Measurements from ENCODE around the gene BRD1. TPM values are rescaled to one million over a fixed set of nuclear protein-coding genes. Genes with fewer than 3 reads are reported as not detected.

BRD1 gene
- polyA plus RNA-seq, 1 donor from 2014 or later: 79.3 TPM

DNA sequence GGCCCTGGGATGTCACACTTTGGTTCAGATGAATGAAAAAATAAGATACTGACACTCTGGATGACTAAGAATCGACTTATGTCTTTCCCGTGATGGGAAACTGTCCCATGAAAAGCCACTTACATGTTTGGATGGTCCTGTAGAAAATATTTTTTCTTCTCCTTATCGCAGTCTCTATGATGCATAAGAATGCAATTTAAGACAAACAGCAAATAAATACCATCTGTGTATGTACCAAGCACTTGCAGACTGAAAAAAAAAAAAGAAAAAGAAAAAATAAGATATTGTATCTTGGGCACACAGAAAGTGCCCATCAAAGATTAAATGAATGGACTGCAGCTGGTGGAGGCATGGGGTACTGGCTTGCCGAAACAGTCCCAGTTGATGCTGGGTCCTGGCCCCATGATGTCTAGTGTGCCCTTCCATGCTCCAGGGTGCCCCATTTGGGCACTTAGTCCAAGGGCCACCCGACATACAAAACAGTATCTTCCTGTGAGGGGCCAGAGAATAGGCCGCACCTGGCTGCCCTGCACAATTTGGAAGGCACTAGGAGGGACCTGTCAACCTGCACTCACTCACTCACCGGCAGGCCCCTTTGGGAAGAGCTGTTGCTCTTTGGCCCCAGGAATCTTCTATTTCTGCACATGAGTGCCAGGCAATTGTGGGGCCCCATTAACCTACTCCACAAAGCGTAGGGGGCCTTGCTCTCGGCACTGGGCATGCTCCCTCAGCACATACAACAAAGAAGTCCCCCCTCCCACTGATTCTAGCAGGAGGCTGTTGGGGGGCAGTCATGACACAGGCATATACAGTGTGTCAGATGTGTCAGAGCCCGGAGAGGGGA is 23.5 kb upstream of the BRD1 start:
- Histone ChIP-seq H3K79me2 (replicated peaks; ENCODE audit: insufficient read depth, low read length) (peaks cover 21% of the 10 kb centered on the region), H3K4me3 (ENCODE audit: low read length) (no peak overlapping the region), H4K20me1 (ENCODE audit: insufficient read depth) (no peaks in the 10 kb centered on the region), H3K36me3 (ENCODE audit: insufficient read depth, low read length) (no peaks in the 10 kb centered on the region), H3K4me2 (ENCODE audit: low read length) (no peak overlapping the region), H3K27me3 (ENCODE audit: insufficient read depth, low read depth, low read length) (peaks cover 51% of the 10 kb centered on the region), H3K9me2 (ENCODE audit: insufficient read depth, low read length) (no peaks in the 10 kb centered on the region), H2AFZ (ENCODE audit: low read depth, low read length) (no peak overlapping the region), H3K9ac (ENCODE audit: low read length) (no peak overlapping the region), H3K27ac (ENCODE audit: low read length) (no peak overlapping the region), H3K9me3 (ENCODE audit: low read length) (no peaks in the 10 kb centered on the region), H3F3A (ENCODE audit: insufficient read depth, low read length, poor library complexity, severe bottlenecking) (no peaks in the 10 kb centered on the region)
- TF ChIP-seq SMC3 (conservative IDR thresholded peaks at IDR 0.05; ENCODE audit: poor library complexity): no peak
- TF ChIP-seq, protein P1, sequence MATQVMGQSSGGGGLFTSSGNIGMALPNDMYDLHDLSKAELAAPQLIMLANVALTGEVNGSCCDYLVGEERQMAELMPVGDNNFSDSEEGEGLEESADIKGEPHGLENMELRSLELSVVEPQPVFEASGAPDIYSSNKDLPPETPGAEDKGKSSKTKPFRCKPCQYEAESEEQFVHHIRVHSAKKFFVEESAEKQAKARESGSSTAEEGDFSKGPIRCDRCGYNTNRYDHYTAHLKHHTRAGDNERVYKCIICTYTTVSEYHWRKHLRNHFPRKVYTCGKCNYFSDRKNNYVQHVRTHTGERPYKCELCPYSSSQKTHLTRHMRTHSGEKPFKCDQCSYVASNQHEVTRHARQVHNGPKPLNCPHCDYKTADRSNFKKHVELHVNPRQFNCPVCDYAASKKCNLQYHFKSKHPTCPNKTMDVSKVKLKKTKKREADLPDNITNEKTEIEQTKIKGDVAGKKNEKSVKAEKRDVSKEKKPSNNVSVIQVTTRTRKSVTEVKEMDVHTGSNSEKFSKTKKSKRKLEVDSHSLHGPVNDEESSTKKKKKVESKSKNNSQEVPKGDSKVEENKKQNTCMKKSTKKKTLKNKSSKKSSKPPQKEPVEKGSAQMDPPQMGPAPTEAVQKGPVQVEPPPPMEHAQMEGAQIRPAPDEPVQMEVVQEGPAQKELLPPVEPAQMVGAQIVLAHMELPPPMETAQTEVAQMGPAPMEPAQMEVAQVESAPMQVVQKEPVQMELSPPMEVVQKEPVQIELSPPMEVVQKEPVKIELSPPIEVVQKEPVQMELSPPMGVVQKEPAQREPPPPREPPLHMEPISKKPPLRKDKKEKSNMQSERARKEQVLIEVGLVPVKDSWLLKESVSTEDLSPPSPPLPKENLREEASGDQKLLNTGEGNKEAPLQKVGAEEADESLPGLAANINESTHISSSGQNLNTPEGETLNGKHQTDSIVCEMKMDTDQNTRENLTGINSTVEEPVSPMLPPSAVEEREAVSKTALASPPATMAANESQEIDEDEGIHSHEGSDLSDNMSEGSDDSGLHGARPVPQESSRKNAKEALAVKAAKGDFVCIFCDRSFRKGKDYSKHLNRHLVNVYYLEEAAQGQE (IDR thresholded peaks at IDR 0.05; ENCODE audit: borderline replicate concordance): no peak
- no peak for TF ChIP-seq RAD21 (conservative IDR thresholded peaks at IDR 0.05)
- TF ChIP-seq POLR2AphosphoS5 (IDR thresholded peaks at IDR 0.05): no peak
- no peak for TF ChIP-seq EZH2 (IDR thresholded peaks at IDR 0.05; ENCODE audit: borderline replicate concordance, insufficient read depth, low read length, poor library complexity, severe bottlenecking)
- no peak for TF ChIP-seq MXI1 (conservative IDR thresholded peaks at IDR 0.05; ENCODE audit: poor library complexity, severe bottlenecking)
- TF ChIP-seq, protein P2, sequence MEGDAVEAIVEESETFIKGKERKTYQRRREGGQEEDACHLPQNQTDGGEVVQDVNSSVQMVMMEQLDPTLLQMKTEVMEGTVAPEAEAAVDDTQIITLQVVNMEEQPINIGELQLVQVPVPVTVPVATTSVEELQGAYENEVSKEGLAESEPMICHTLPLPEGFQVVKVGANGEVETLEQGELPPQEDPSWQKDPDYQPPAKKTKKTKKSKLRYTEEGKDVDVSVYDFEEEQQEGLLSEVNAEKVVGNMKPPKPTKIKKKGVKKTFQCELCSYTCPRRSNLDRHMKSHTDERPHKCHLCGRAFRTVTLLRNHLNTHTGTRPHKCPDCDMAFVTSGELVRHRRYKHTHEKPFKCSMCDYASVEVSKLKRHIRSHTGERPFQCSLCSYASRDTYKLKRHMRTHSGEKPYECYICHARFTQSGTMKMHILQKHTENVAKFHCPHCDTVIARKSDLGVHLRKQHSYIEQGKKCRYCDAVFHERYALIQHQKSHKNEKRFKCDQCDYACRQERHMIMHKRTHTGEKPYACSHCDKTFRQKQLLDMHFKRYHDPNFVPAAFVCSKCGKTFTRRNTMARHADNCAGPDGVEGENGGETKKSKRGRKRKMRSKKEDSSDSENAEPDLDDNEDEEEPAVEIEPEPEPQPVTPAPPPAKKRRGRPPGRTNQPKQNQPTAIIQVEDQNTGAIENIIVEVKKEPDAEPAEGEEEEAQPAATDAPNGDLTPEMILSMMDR (IDR thresholded peaks at IDR 0.05; ENCODE audit: poor library complexity, severe bottlenecking): no peak
- TF ChIP-seq TAF1 (IDR thresholded peaks at IDR 0.05; ENCODE audit: low read depth): no peak
- no peak for TF ChIP-seq EP300 (conservative IDR thresholded peaks at IDR 0.05; ENCODE audit: poor library complexity, severe bottlenecking)

DNA sequence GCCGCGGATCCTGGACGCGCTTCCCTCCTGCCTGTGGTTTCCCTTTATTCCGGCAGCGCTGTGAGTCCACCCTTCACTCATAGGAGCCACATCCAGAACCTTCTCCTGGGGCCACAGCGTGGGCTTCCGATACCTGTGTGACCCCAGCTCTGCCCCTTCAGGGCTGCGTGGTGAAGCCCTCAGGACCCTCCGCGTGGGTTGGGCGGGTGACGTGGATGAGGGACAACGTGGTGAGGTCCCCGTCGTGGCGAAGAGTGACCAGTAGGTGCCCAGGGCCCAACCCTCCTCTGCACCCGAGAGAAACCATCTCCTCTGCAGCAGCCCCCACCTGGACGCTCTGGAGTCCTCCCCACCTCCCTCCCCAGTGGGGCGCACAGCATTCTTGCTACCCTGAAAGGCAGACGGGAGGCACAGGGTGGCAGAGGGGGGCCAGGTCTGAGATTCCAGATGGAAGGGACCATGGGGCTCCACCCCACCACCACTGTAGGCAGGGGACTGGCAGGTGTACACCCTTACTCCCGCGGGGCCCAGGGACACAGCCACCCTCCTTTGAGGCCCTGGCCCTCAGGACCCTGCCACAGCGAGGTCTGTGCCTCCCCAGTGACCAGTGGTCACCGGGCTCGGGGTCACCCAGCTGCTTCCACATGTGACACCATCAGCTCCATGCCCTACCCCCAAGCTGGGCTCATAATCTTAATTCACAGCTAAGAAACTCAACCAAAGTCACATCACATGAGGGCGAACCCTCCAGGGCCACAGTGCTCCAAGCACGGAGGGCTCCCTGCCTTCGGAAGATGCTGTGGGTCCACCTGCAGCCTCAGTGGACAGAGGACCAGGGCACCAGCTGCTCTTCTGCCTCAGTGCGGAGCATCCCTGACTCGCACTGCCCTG is 22.6 kb upstream of the BRD1 start:
- H3K27ac ChIP-seq (ENCODE audit: low read length): no peak overlapping the region
- no peak overlapping the region for H3K9ac ChIP-seq (ENCODE audit: low read length)
- H3K36me3 ChIP-seq (ENCODE audit: insufficient read depth, low read length): no peaks in the 10 kb centered on the region
- no peak overlapping the region for H3K4me3 ChIP-seq (ENCODE audit: low read length)
- no peak overlapping the region for H3K4me2 ChIP-seq (ENCODE audit: low read length)
- H3K79me2 ChIP-seq (replicated peaks; ENCODE audit: insufficient read depth, low read length): peaks cover 11% of the 10 kb centered on the region
- peaks cover 60% of the 10 kb centered on the region for H3K27me3 ChIP-seq (ENCODE audit: insufficient read depth, low read depth, low read length)
- H4K20me1 ChIP-seq (ENCODE audit: insufficient read depth): no peaks in the 10 kb centered on the region
- no peak overlapping the region for H2AFZ ChIP-seq (ENCODE audit: low read depth, low read length)
- no peaks in the 10 kb centered on the region for H3F3A ChIP-seq (ENCODE audit: insufficient read depth, low read length, poor library complexity, severe bottlenecking)
- H3K9me3 ChIP-seq (ENCODE audit: low read length): no peaks in the 10 kb centered on the region
- TF ChIP-seq POLR2AphosphoS5 (IDR thresholded peaks at IDR 0.05): no peak
- TF ChIP-seq, protein P1 (IDR thresholded peaks at IDR 0.05; ENCODE audit: borderline replicate concordance): no peak
- no peak for TF ChIP-seq MXI1 (conservative IDR thresholded peaks at IDR 0.05; ENCODE audit: poor library complexity, severe bottlenecking)
- TF ChIP-seq EZH2 (IDR thresholded peaks at IDR 0.05; ENCODE audit: borderline replicate concordance, insufficient read depth, low read length, poor library complexity, severe bottlenecking): peak; percentile 1
- no peak for TF ChIP-seq SMC3 (conservative IDR thresholded peaks at IDR 0.05; ENCODE audit: poor library complexity)
- no peaks in the 10 kb centered on the region for H3K9me2 ChIP-seq (ENCODE audit: insufficient read depth, low read length)

Measured in neural cell (in vitro differentiated cells).